SK-N-SH (cell line): ENCODE results near the gene KLF16. TPM values are rescaled to one million over a fixed set of nuclear protein-coding genes. Genes with fewer than 3 reads are reported as not detected.

Experiments used
- CTCF ChIA-PET: fragments of 300-600, 350-600 bp; formaldehyde crosslinking; extraction: SDS; loops from one replicate; lab custom pipeline; 2021; lab: Yijun Ruan, JAX
- POLR2A ChIA-PET: fragments of 350-600 bp; sonication (Branson Sonifier 250); formaldehyde crosslinking; extraction: SDS; loops from one replicate; lab custom pipeline; 2020; ENCODE audit warnings: antibody characterized with exemption, inconsistent platforms; lab: Yijun Ruan, JAX
- DNase-seq: peaks from one replicate; pipeline ENCODE4 v3.0.0; 2012
- H2AFZ ChIP-seq: fragments of 200-600 bp; sonication (generic); 2 replicates; pipeline ENCODE4 v1.8.1; 2016; ENCODE audit warnings: antibody characterized with exemption, mild to moderate bottlenecking, low read depth
- H3F3A ChIP-seq: fragments of 200-600 bp; sonication (generic); replicated peaks from 2 replicates; pipeline ENCODE3; 2016; ENCODE audit warnings: antibody characterized with exemption, mild to moderate bottlenecking; ENCODE audit not compliant: insufficient read depth
- H3K27ac ChIP-seq, 2 experiments: fragments of 200-500 bp in 1 of 2; fragments of 200-600 bp in 1 of 2; sonication (Bioruptor generic) in 1 of 2; sonication (generic), shearing (Covaris generic) in 1 of 2; 2 replicates each; pipeline versions ENCODE4 v1.5.1 to v1.6.1; 2014 to 2016; ENCODE audit warnings: low read depth in 2 of 2, inconsistent platforms in 1 of 2, low read length in 1 of 2, mild to moderate bottlenecking in 1 of 2, mixed read lengths in 1 of 2
- H3K27me3 ChIP-seq: fragments of 200-600 bp; sonication (generic), shearing (Covaris generic); 2 replicates; pipeline ENCODE4 v1.6.1; 2016; ENCODE audit warnings: mixed run types; ENCODE audit not compliant: insufficient read depth
- H3K36me3 ChIP-seq, 2 experiments: fragments of 200-500 bp in 1 of 2; fragments of 200-600 bp in 1 of 2; sonication (Bioruptor generic) in 1 of 2; sonication (generic) in 1 of 2; replicated peaks in 1 of 2; 2 replicates each; pipeline versions ENCODE3 to v1.5.1; 2014 to 2016; ENCODE audit warnings: low read length in 1 of 2, mild to moderate bottlenecking in 1 of 2; ENCODE audit not compliant: insufficient read depth in 2 of 2, control insufficient read depth in 1 of 2
- H3K4me1 ChIP-seq, 2 experiments: fragments of 200-500 bp in 1 of 2; fragments of 200-600 bp in 1 of 2; sonication (Bioruptor generic) in 1 of 2; sonication (generic), shearing (Covaris generic) in 1 of 2; 2 replicates each; pipeline versions ENCODE4 v1.5.1 to v1.6.1; 2014 to 2016; ENCODE audit warnings: low read depth in 1 of 2, low read length in 1 of 2, mixed run types in 1 of 2; ENCODE audit not compliant: insufficient read depth in 2 of 2, control insufficient read depth in 1 of 2
- H3K4me2 ChIP-seq: fragments of 200-600 bp; sonication (generic), shearing (Covaris generic); 2 replicates; pipeline ENCODE4 v1.6.1; 2017; ENCODE audit warnings: mixed run types
- H3K4me3 ChIP-seq, 2 experiments: fragments of 200-500 bp in 1 of 2; fragments of 200-600 bp in 1 of 2; sonication (Bioruptor generic) in 1 of 2; sonication (generic), shearing (Covaris generic) in 1 of 2; 2 replicates each; pipeline versions ENCODE4 v1.5.1 to v1.8.1; 2014 to 2016; ENCODE audit warnings: low read depth in 2 of 2, inconsistent platforms in 1 of 2, low read length in 1 of 2, mild to moderate bottlenecking in 1 of 2, mixed read lengths in 1 of 2, moderate library complexity in 1 of 2
- H3K79me2 ChIP-seq: fragments of 200-600 bp; sonication (generic); 2 replicates; pipeline ENCODE4 v1.8.1; 2017; ENCODE audit warnings: mild to moderate bottlenecking; ENCODE audit not compliant: insufficient read depth
- H3K9ac ChIP-seq: fragments of 200-600 bp; sonication (generic); 2 replicates; pipeline ENCODE4 v1.6.1; 2017; ENCODE audit warnings: mixed run types
- H3K9me2 ChIP-seq: fragments of 200-600 bp; sonication (generic); 2 replicates; pipeline ENCODE4 v1.6.1; 2017; ENCODE audit warnings: mixed run types
- H3K9me3 ChIP-seq: fragments of 200-600 bp; sonication (generic); 2 replicates; pipeline ENCODE4 v1.6.1; 2017; ENCODE audit warnings: mixed run types, mild to moderate bottlenecking, moderate library complexity
- H4K20me1 ChIP-seq: fragments of 200-600 bp; sonication (generic); 2 replicates; pipeline ENCODE4 v1.6.1; 2017; ENCODE audit warnings: mild to moderate bottlenecking, mixed run types; ENCODE audit not compliant: insufficient read depth
- FOXJ3 ChIP-seq: sonication (generic); formaldehyde crosslinking; IDR thresholded peaks from 2 replicates; pipeline ENCODE4 v1.5.1; 2020; ENCODE audit warnings: mild to moderate bottlenecking, missing genetic modification reagents
- FOXM1 ChIP-seq: IDR thresholded peaks from 2 replicates; pipeline ENCODE4 v1.4.0; 2012; ENCODE audit warnings: low read depth, mild to moderate bottlenecking
- GABPA ChIP-seq: IDR thresholded peaks from 2 replicates; pipeline ENCODE4 v1.4.0; 2012; ENCODE audit warnings: low read depth, mild to moderate bottlenecking
- MEF2A ChIP-seq: IDR thresholded peaks from 2 replicates; pipeline ENCODE4 v1.4.0; 2012; ENCODE audit warnings: low read depth, borderline replicate concordance
- MXI1 ChIP-seq: IDR thresholded peaks from 2 replicates; pipeline ENCODE4 v1.6.1; 2012; ENCODE audit warnings: mild to moderate bottlenecking, low read depth, low read length, improper control_type of control experiment
- NFIC ChIP-seq: IDR thresholded peaks from 2 replicates; pipeline ENCODE4 v1.4.0; 2012; ENCODE audit warnings: borderline replicate concordance
- NRF1 ChIP-seq: IDR thresholded peaks from 2 replicates; pipeline ENCODE4 v1.6.1; 2012; ENCODE audit warnings: low read depth, mild to moderate bottlenecking, low read length
- POLR2AphosphoS5 ChIP-seq: IDR thresholded peaks from 2 replicates; pipeline ENCODE4 v1.6.1; 2012; ENCODE audit warnings: low read depth, low read length
- RCOR1 ChIP-seq: fragments of 150-350 bp; IDR thresholded peaks from 2 replicates; pipeline ENCODE4 v1.6.1; 2017; ENCODE audit warnings: antibody characterized with exemption, low read length
- RFX5 ChIP-seq: IDR thresholded peaks from 2 replicates; pipeline ENCODE4 v1.6.1; 2012; ENCODE audit warnings: mild to moderate bottlenecking, improper control_type of control experiment, low read length
- RXRA ChIP-seq: IDR thresholded peaks from 2 replicates; pipeline ENCODE4 v1.4.0; 2012; ENCODE audit warnings: low read depth, mild to moderate bottlenecking, borderline replicate concordance
- SMC3 ChIP-seq: IDR thresholded peaks from 2 replicates; pipeline ENCODE4 v1.6.1; 2012; ENCODE audit warnings: low read depth, low read length, improper control_type of control experiment
- TAF1 ChIP-seq: IDR thresholded peaks from 2 replicates; pipeline ENCODE4 v1.6.1; 2012; ENCODE audit warnings: low read depth, mild to moderate bottlenecking, low read length, moderate library complexity, borderline replicate concordance
- YY1 ChIP-seq: IDR thresholded peaks from 2 replicates; pipeline ENCODE4 v1.4.0; 2012; ENCODE audit warnings: low read depth, mild to moderate bottlenecking
- WGBS: methylation state at CpG from one replicate; pipeline ENCODE4 v1.1.6; 2017; ENCODE audit warnings: low lambda C conversion rate; 5-methylcytosine and 5-hydroxymethylcytosine counted together
- polyA plus RNA-seq, 3 experiments: library from polyadenylated mRNA; depleted of rRNA; stranded (reverse); fragments of >200 nt; gene quantifications; 2 replicates each; pipeline ENCODE4 v1.2.3, GENCODE V29; 2012
- TF ChIP-seq, protein P1 (sequence below): IDR thresholded peaks from 2 replicates; pipeline ENCODE4; 2012
- TF ChIP-seq, protein P2 (sequence below): IDR thresholded peaks from 2 replicates; pipeline ENCODE4 v1.4.0; 2012; ENCODE audit warnings: low read depth, borderline replicate concordance
- TF ChIP-seq, protein P3 (sequence below): IDR thresholded peaks from 2 replicates; pipeline ENCODE4 v1.6.1; 2012; ENCODE audit warnings: mild to moderate bottlenecking, low read depth, low read length, moderate library complexity
- TF ChIP-seq, protein P4 (sequence below): fragments of 150-350 bp; IDR thresholded peaks from 2 replicates; pipeline ENCODE4 v1.6.1; 2016; ENCODE audit warnings: mild to moderate bottlenecking, low read depth, low read length
- TF ChIP-seq, protein P5 (sequence below): fragments of 200-600 bp; sonication (generic); IDR thresholded peaks from 2 replicates; pipeline ENCODE4 v1.6.1; 2017; ENCODE audit warnings: antibody characterized with exemption, mild to moderate bottlenecking, moderate library complexity

KLF16 gene
- polyA plus RNA-seq, 1 of the 3 experiments (the other 2 are of a cell fraction): 16.1 TPM

DNA sequence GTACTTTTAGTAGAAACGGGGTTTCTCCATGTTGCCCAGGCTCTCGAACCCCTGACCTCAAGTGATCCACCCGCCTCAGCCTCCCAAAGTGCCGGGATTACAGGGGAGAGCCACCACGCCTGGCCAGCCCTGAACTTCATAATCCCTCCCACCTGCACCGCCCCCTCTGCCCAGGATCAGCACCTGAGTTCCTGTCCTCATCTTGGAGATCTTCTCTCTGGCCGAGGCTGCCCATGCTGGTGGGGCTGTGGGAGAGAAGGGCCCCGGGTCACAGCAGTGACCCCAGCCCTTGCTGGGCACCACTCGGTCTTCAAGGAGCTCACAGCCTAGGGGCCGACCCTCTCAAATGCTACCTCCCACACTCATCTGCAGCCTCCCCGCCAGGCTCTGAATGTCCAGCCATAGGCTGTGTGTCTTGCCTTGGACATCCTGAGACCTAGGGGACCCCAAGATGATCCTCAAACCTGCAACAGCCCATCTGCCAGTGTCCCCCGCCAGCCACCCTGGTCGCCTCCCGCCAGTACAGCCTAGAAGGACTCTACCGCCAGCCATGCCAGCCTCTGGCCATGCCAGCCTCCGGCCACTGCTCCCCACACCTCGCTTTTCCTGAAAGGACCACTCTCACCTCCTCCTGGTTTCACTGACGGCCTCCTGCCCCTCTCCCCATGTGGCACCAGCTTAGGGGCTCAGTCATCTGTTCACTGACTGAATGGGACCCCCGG lies 52.8 kb downstream of the KLF16 start:
- WGBS: 94% methylated on average over 18 of the region's 19 CpGs
- no peaks in the 10 kb centered on the region for H3K27me3 ChIP-seq
- no peak overlapping the region for H3K27ac ChIP-seq
- no peak overlapping the region for H2AFZ ChIP-seq
- peaks cover 4% of the 10 kb centered on the region for H3F3A ChIP-seq
- no peaks in the 10 kb centered on the region for H4K20me1 ChIP-seq
- no peaks in the 10 kb centered on the region for H3K9me3 ChIP-seq
- ChIA-PET POLR2A (interaction anchor here (1.4 kb wide), 1 partner anchor 9 kb away, joined by 4 read pairs; no protein-coding TSS in a partner anchor), CTCF (interaction anchor here (0.9 to 3.6 kb wide), 6 partner anchors 14 to 265 kb away, joined by 3 to 20 read pairs (median 8); no protein-coding TSS in a partner anchor)
- H3K9ac ChIP-seq: no peak overlapping the region
- no peak overlapping the region for H3K4me2 ChIP-seq
- no peak overlapping the region for H3K4me3 ChIP-seq
- DNase-seq: no peak
- H3K9me2 ChIP-seq: no peaks in the 10 kb centered on the region
- no peaks in the 10 kb centered on the region for H3K79me2 ChIP-seq
- TF ChIP-seq RFX5: no peak
- TF ChIP-seq MXI1: no peak
- TF ChIP-seq RCOR1: no peak
- TF ChIP-seq RXRA: no peak
- TF ChIP-seq, protein P1, sequence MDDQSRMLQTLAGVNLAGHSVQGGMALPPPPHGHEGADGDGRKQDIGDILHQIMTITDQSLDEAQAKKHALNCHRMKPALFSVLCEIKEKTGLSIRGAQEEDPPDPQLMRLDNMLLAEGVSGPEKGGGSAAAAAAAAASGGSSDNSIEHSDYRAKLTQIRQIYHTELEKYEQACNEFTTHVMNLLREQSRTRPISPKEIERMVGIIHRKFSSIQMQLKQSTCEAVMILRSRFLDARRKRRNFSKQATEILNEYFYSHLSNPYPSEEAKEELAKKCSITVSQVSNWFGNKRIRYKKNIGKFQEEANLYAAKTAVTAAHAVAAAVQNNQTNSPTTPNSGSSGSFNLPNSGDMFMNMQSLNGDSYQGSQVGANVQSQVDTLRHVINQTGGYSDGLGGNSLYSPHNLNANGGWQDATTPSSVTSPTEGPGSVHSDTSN: no peak
- no peak for TF ChIP-seq NFIC
- TF ChIP-seq FOXM1: no peak
- no peak for TF ChIP-seq MEF2A
- no peak for TF ChIP-seq NRF1
- no peak for TF ChIP-seq YY1
- TF ChIP-seq SMC3: no peak
- TF ChIP-seq, protein P2, sequence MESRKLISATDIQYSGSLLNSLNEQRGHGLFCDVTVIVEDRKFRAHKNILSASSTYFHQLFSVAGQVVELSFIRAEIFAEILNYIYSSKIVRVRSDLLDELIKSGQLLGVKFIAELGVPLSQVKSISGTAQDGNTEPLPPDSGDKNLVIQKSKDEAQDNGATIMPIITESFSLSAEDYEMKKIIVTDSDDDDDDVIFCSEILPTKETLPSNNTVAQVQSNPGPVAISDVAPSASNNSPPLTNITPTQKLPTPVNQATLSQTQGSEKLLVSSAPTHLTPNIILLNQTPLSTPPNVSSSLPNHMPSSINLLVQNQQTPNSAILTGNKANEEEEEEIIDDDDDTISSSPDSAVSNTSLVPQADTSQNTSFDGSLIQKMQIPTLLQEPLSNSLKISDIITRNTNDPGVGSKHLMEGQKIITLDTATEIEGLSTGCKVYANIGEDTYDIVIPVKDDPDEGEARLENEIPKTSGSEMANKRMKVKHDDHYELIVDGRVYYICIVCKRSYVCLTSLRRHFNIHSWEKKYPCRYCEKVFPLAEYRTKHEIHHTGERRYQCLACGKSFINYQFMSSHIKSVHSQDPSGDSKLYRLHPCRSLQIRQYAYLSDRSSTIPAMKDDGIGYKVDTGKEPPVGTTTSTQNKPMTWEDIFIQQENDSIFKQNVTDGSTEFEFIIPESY: no peak
- TF ChIP-seq, protein P3, sequence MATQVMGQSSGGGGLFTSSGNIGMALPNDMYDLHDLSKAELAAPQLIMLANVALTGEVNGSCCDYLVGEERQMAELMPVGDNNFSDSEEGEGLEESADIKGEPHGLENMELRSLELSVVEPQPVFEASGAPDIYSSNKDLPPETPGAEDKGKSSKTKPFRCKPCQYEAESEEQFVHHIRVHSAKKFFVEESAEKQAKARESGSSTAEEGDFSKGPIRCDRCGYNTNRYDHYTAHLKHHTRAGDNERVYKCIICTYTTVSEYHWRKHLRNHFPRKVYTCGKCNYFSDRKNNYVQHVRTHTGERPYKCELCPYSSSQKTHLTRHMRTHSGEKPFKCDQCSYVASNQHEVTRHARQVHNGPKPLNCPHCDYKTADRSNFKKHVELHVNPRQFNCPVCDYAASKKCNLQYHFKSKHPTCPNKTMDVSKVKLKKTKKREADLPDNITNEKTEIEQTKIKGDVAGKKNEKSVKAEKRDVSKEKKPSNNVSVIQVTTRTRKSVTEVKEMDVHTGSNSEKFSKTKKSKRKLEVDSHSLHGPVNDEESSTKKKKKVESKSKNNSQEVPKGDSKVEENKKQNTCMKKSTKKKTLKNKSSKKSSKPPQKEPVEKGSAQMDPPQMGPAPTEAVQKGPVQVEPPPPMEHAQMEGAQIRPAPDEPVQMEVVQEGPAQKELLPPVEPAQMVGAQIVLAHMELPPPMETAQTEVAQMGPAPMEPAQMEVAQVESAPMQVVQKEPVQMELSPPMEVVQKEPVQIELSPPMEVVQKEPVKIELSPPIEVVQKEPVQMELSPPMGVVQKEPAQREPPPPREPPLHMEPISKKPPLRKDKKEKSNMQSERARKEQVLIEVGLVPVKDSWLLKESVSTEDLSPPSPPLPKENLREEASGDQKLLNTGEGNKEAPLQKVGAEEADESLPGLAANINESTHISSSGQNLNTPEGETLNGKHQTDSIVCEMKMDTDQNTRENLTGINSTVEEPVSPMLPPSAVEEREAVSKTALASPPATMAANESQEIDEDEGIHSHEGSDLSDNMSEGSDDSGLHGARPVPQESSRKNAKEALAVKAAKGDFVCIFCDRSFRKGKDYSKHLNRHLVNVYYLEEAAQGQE: no peak
- no peak for TF ChIP-seq POLR2AphosphoS5
- TF ChIP-seq TAF1: no peak
- TF ChIP-seq GABPA: no peak
- TF ChIP-seq FOXJ3 (CRISPR knock-in tag): no peak
- TF ChIP-seq, protein P4, sequence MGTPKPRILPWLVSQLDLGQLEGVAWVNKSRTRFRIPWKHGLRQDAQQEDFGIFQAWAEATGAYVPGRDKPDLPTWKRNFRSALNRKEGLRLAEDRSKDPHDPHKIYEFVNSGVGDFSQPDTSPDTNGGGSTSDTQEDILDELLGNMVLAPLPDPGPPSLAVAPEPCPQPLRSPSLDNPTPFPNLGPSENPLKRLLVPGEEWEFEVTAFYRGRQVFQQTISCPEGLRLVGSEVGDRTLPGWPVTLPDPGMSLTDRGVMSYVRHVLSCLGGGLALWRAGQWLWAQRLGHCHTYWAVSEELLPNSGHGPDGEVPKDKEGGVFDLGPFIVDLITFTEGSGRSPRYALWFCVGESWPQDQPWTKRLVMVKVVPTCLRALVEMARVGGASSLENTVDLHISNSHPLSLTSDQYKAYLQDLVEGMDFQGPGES: no peak
- TF ChIP-seq, protein P5, sequence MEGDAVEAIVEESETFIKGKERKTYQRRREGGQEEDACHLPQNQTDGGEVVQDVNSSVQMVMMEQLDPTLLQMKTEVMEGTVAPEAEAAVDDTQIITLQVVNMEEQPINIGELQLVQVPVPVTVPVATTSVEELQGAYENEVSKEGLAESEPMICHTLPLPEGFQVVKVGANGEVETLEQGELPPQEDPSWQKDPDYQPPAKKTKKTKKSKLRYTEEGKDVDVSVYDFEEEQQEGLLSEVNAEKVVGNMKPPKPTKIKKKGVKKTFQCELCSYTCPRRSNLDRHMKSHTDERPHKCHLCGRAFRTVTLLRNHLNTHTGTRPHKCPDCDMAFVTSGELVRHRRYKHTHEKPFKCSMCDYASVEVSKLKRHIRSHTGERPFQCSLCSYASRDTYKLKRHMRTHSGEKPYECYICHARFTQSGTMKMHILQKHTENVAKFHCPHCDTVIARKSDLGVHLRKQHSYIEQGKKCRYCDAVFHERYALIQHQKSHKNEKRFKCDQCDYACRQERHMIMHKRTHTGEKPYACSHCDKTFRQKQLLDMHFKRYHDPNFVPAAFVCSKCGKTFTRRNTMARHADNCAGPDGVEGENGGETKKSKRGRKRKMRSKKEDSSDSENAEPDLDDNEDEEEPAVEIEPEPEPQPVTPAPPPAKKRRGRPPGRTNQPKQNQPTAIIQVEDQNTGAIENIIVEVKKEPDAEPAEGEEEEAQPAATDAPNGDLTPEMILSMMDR: no peak
- peaks cover 0 to 5% of the 10 kb centered on the region in 2 experiments for H3K36me3 ChIP-seq
- peaks cover 0 to 14% of the 10 kb centered on the region in 2 experiments; a peak in 1 of 4 replicates for H3K4me1 ChIP-seq
